Adrenal gland (tissue), 12 donors: ENCODE data around the gene TP73. TPM values are rescaled to one million over a fixed set of nuclear protein-coding genes. Genes with fewer than 3 reads are reported as not detected.

Experiments used
- DNase-seq, 7 donors: peaks; one replicate each; pipeline ENCODE4 v3.0.0-alpha.2; 2019 to 2020
- H3K27ac ChIP-seq, 5 donors: fragments of 200-600 bp; sonication (generic) in 4 of 5; 1 replicate in 3 of 5; 2 replicates in 2 of 5; pipeline versions ENCODE4 v1.5.1 to v1.8.0; 2016 to 2020; ENCODE audit warnings: mild to moderate bottlenecking in 1 of 5
- H3K27me3 ChIP-seq: fragments of 200-600 bp; 2 replicates; pipeline ENCODE4 v1.8.0; 2021
- H3K36me3 ChIP-seq, 2 donors: fragments of 200-600 bp; replicated peaks in 1 of 2; 1 replicate in 1 of 2; 2 replicates in 1 of 2; pipeline versions ENCODE4 v1.5.1 to v1.8.0; 2018 to 2022
- H3K4me1 ChIP-seq, 2 donors: fragments of 200-600 bp; replicated peaks in 1 of 2; 1 replicate in 1 of 2; 2 replicates in 1 of 2; pipeline versions ENCODE4 v1.5.1 to v1.8.0; 2018 to 2021
- H3K4me3 ChIP-seq, 4 donors: fragments of 200-600 bp; sonication (generic) in 3 of 4; one replicate each; pipeline ENCODE4 v1.5.1; 2016 to 2018
- H3K9me3 ChIP-seq, 3 donors: fragments of 200-600 bp; sonication (generic) in 1 of 3; replicated peaks in 1 of 3; 1 replicate in 2 of 3; 2 replicates in 1 of 3; pipeline versions ENCODE4 v1.5.1 to v1.8.0; 2016 to 2021
- POLR2A ChIP-seq, 2 donors: fragments of 450-650 bp; IDR thresholded peaks; one replicate each; pipeline ENCODE4 v1.6.1; 2017; ENCODE audit warnings: antibody characterized with exemption in 2 of 2, mild to moderate bottlenecking in 2 of 2, moderate library complexity in 1 of 2
- WGBS, 4 donors: extraction: QIAGEN DNeasy Blood & Tissue Kit in 2 of 4; methylation state at CpG; one replicate each; pipeline versions ENCODE4 v1.1.5 to v1.1.7; 2013 to 2017; 5-methylcytosine and 5-hydroxymethylcytosine counted together
- intact Hi-C, 2 donors: fragments of 100-400 bp; cut with DNase I; formaldehyde crosslinking; loops; one replicate each; pipeline versions ENCODE4 v1.14.1 to v1.15.0; 2022 to 2023
- polyA plus RNA-seq, 3 donors: library from polyadenylated mRNA; stranded (reverse); fragments of 200-250 nt in 2 of 3; fragments of 350-450 nt in 1 of 3; fragmentation: Illumina TruSeq in 1 of 3; extraction: RNeasy Lipid Tissue Mini Kit (QIAGEN cat#74804) in 1 of 3; gene quantifications; one replicate each; pipeline ENCODE4 v1.2.3, GENCODE V29; 2013 to 2014
- total RNA-seq, 9 donors: library from RNA; depleted of rRNA in 4 of 9; stranded (reverse); fragments of >200 nt in 4 of 9; fragments of 120-200 nt in 1 of 9; fragmentation: NEBNext Ultra II Directional in 1 of 9; extraction: Animal tissue kit (Norgen Biotek cat#: 25700) in 1 of 9; gene quantifications; one replicate each; pipeline versions ENCODE4 v1.1.0 to v1.2.4, GENCODE V29; 2013 to 2023
- TF ChIP-seq, protein P1 (sequence below), 6 experiments: fragments of 450-650 bp in 4 of 6; fragments of 200-600 bp in 2 of 6; sonication (generic) in 1 of 6; IDR thresholded peaks; 1 replicate in 5 of 6; 2 replicates in 1 of 6; pipeline versions ENCODE4 v1.5.1 to v1.8.0; 2016 to 2021; ENCODE audit warnings: antibody characterized with exemption in 6 of 6, mild to moderate bottlenecking in 2 of 6, moderate library complexity in 1 of 6
- donor health status: healthy with polysubstance abuse.
- donor health status: Bipolar disorder and iron deficiency.
- donor health status: DM: yes; HTN: yes; CAD: no.
- donor health status: DM: no; HTN: no; CAD: no.
- donor health status: DM: no; HTN: no; CAD: no.
- donor health status: DM: yes; HTN: yes; CAD: no.

TP73 gene
- total and polyA plus RNA-seq, 12 donors: 0.03 to 0.22 (median 0.14) TPM; not detected in 6

DNA sequence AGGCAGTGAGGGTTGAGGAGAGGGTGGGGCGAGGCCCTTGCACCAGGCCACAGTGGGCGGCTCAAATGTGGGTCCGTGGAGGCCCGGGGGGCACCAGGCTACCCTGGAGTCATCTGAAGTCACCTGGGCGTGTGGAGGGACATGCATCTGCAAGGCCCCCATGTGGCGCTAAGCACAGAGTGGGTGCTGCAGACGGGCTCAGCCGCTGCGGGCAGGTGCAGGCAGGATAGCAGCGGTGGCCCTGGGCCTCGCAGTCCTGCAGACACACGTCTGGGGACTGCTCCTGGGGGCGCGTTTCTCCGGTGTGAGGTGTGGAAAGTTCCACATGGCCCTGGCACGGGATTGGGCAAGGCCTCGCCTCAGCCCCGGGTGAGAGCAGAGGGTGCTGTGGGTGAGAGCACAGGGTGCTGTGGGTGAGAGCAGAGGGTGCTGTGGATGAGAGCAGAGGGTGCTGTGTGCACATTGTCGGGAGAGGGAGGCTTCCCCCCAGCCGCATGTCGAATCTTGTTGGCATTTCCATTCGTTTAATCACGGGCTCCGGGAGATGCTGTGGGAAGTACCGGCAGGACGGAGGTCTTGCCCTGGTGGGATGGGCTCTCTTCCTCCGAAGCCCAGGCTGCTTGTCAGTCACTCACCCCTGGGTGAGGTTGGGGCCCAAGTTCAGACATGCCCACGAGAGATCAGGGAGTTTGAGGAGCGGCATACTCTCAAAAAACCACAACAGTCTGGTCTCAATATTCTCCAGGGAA, 46.5 kb downstream of the TP73 start:
- TF ChIP-seq, protein P1, sequence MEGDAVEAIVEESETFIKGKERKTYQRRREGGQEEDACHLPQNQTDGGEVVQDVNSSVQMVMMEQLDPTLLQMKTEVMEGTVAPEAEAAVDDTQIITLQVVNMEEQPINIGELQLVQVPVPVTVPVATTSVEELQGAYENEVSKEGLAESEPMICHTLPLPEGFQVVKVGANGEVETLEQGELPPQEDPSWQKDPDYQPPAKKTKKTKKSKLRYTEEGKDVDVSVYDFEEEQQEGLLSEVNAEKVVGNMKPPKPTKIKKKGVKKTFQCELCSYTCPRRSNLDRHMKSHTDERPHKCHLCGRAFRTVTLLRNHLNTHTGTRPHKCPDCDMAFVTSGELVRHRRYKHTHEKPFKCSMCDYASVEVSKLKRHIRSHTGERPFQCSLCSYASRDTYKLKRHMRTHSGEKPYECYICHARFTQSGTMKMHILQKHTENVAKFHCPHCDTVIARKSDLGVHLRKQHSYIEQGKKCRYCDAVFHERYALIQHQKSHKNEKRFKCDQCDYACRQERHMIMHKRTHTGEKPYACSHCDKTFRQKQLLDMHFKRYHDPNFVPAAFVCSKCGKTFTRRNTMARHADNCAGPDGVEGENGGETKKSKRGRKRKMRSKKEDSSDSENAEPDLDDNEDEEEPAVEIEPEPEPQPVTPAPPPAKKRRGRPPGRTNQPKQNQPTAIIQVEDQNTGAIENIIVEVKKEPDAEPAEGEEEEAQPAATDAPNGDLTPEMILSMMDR (IDR thresholded peaks at IDR 0.05): no peak
- no peak for TF ChIP-seq POLR2A (IDR thresholded peaks at IDR 0.05)
- 77 to 89% (median 88%) methylated on average over 17 to 29 of the region's 29 CpGs for WGBS, 4 donors
- Histone ChIP-seq H3K4me3 (no peak overlapping the region), H3K27ac (no peak overlapping the region), H3K9me3 (no peaks in the 10 kb centered on the region), H3K4me1 (no peaks in the 10 kb centered on the region), H3K27me3 (no peaks in the 10 kb centered on the region), H3K36me3 (no peaks in the 10 kb centered on the region)
- intact Hi-C loops: no loop called here
- DNase-seq: no peak

- Histone ChIP-seq H3K9me3 (no peaks in the 10 kb centered on the region), H3K27me3 (no peaks in the 10 kb centered on the region), H3K4me1 (no peaks in the 10 kb centered on the region), H3K4me3 (no peak overlapping the region), H3K36me3 (no peaks in the 10 kb centered on the region), H3K27ac (no peak overlapping the region)
- no peak for TF ChIP-seq POLR2A (IDR thresholded peaks at IDR 0.05)
- TF ChIP-seq, protein P1 (IDR thresholded peaks at IDR 0.05): no peak
- 49 to 65% (median 56%) methylated on average over 15 to 18 of the region's 18 CpGs for WGBS, 4 donors
- DNase-seq: no peak
- intact Hi-C loops: no loop called here
Measured at GRCh38 chr1:3699596-3699995, 47.3 kb downstream of the TP73 start.

DNA sequence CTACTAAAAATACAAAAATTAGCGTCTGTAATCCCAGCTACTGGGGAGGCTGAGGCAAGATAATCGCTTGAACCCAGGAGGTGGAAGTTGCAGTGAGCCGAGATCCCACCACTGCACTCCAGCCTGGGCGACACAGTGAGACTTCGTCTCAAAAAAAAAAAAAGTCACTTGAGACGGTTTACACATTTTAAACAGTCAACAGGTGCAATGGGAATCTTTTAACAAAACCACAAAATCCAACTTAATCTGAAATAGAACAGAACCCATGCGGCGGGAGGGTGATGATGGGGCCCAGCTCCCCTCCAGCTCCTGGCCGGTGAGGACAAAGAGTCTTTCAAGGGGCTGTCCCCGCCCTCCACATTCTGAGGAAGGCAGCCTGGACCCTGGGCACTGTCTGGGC, 48.3 kb downstream of the TP73 start:
- DNase-seq: no peak
- no peak overlapping the region for H3K4me3 ChIP-seq
- 81 to 88% (median 87%) methylated on average over 10 of the region's 10 CpGs for WGBS, 4 donors
- H3K36me3 ChIP-seq: no peaks in the 10 kb centered on the region
- no peaks in the 10 kb centered on the region for H3K27me3 ChIP-seq
- no peak for TF ChIP-seq POLR2A (IDR thresholded peaks at IDR 0.05)
- TF ChIP-seq, protein P1 (IDR thresholded peaks at IDR 0.05): no peak
- intact Hi-C loops: no loop called here
- no peaks in the 10 kb centered on the region for H3K4me1 ChIP-seq
- H3K27ac ChIP-seq: no peak overlapping the region
- H3K9me3 ChIP-seq: no peaks in the 10 kb centered on the region

- no peak for DNase-seq
- intact Hi-C loops: no loop called here
- no peaks in the 10 kb centered on the region for H3K9me3 ChIP-seq
- peaks cover under 1% of the 10 kb centered on the region for H3K27me3 ChIP-seq
- WGBS, 4 donors: 70 to 84% (median 78%) methylated on average over 14 to 19 of the region's 19 CpGs
- no peaks in the 10 kb centered on the region for H3K36me3 ChIP-seq
- no peak overlapping the region for H3K4me3 ChIP-seq
- TF ChIP-seq POLR2A (IDR thresholded peaks at IDR 0.05): no peak
- TF ChIP-seq, protein P1 (IDR thresholded peaks at IDR 0.05): no peak
- no peak overlapping the region for H3K27ac ChIP-seq
- H3K4me1 ChIP-seq: no peaks in the 10 kb centered on the region
Measured at GRCh38 chr1:3702528-3702927, 50.2 kb downstream of the TP73 start.
